Gastrocnemius medialis (tissue), 4 donors: Measurements from ENCODE around the gene RPRD1B. TPM values are rescaled to one million over a fixed set of nuclear protein-coding genes. Genes with fewer than 3 reads are reported as not detected.

Experiments
- ATAC-seq, 2 donors: fragments of 150-250 bp; one replicate each; pipeline ENCODE4 v1.9.1; 2016
- DNase-seq, 2 donors: peaks; one replicate each; pipeline ENCODE4 v3.0.0-alpha.2; 2019
- H3K27ac ChIP-seq, 4 donors: fragments of 200-600 bp; sonication (generic); 1 replicate in 1 of 4; 2 replicates in 3 of 4; pipeline ENCODE4 v1.5.1; 2016 to 2018; ENCODE audit warnings: mild to moderate bottlenecking in 2 of 4, moderate library complexity in 1 of 4
- H3K27me3 ChIP-seq, 3 donors: fragments of 200-600 bp; sonication (generic) in 2 of 3; 1 replicate in 1 of 3; 2 replicates in 2 of 3; pipeline versions ENCODE4 v1.5.1 to v1.6.0; 2016 to 2019; ENCODE audit warnings: mild to moderate bottlenecking in 1 of 3, moderate library complexity in 1 of 3
- H3K36me3 ChIP-seq, 2 donors: fragments of 200-600 bp; sonication (generic) in 1 of 2; one replicate each; pipeline ENCODE4 v1.5.1; 2017 to 2018
- H3K4me1 ChIP-seq, 2 donors: fragments of 200-600 bp; sonication (generic) in 1 of 2; one replicate each; pipeline ENCODE4 v1.5.1; 2016 to 2017; ENCODE audit warnings: mild to moderate bottlenecking in 2 of 2
- H3K4me3 ChIP-seq, 4 donors: fragments of 200-600 bp; sonication (generic) in 3 of 4; 1 replicate in 1 of 4; 2 replicates in 3 of 4; pipeline ENCODE4 v1.5.1; 2016 to 2019; ENCODE audit warnings: mild to moderate bottlenecking in 2 of 4
- H3K9me3 ChIP-seq, 3 donors: fragments of 200-600 bp; sonication (generic) in 2 of 3; 1 replicate in 1 of 3; 2 replicates in 2 of 3; pipeline ENCODE4 v1.5.1; 2016 to 2019
- CTCF ChIP-seq, 5 experiments: fragments of 450-650 bp in 3 of 5; fragments of 200-600 bp in 2 of 5; sonication (generic) in 2 of 5; IDR thresholded peaks in 4 of 5; conservative IDR thresholded peaks in 1 of 5; 1 replicate in 4 of 5; 2 replicates in 1 of 5; pipeline ENCODE4 v1.5.1; 2016 to 2019; ENCODE audit warnings: antibody characterized with exemption in 5 of 5, mild to moderate bottlenecking in 3 of 5, moderate library complexity in 3 of 5
- POLR2A ChIP-seq, 2 donors: fragments of 450-650 bp; IDR thresholded peaks; one replicate each; pipeline ENCODE4 v1.6.1; 2017; ENCODE audit warnings: antibody characterized with exemption in 2 of 2, mild to moderate bottlenecking in 2 of 2, moderate library complexity in 2 of 2
- in situ Hi-C, 4 donors: fragments of 200-750 bp; cut with MboI; loops; one replicate each; pipeline versions ENCODE4 v1.15.0 to v1.8.0; 2017; ENCODE audit warnings: low sequenced_read_pairs in 4 of 4
- intact Hi-C: fragments of 100-400 bp; cut with DNase I; formaldehyde crosslinking; loops from one replicate; pipeline ENCODE4 v1.15.1; 2023; ENCODE audit warnings: low total_unique reads
- total RNA-seq, 4 donors: library from RNA; depleted of rRNA; stranded (reverse); fragments of >200 nt; gene quantifications; one replicate each; pipeline versions ENCODE4 v1.1.0 to v1.2.3, GENCODE V29; 2016

RPRD1B gene
- total RNA-seq, 4 donors from 2014 or later, result 25.2 to 61.0 (median 40.6) TPM

- H3K4me3 ChIP-seq, result no peak overlapping the region
- intact Hi-C loops, result no loop called here
- ATAC-seq (no peak), DNase-seq (no peak)
- TF ChIP-seq CTCF (IDR thresholded peaks at IDR 0.05 in 4 of 5, conservative IDR thresholded peaks at IDR 0.05 in 1 of 5) (no peak), POLR2A (IDR thresholded peaks at IDR 0.05) (no peak)
- H3K27me3 ChIP-seq, result no peaks in the 10 kb centered on the region
- in situ Hi-C loops, result no loop called here
- H3K4me1 ChIP-seq, result no peaks in the 10 kb centered on the region
- no peaks in the 10 kb centered on the region for H3K9me3 ChIP-seq
- H3K36me3 ChIP-seq, result peaks cover 6 to 61% of the 10 kb centered on the region in 2 donors
- no peak overlapping the region for H3K27ac ChIP-seq
These were observed 31.1 kb upstream of the RPRD1B start for GRCh38 chr20:38002422-38002821.

GRCh38 chr20:38004416-38004815 lies 29.1 kb upstream of the RPRD1B start:
- H3K36me3 ChIP-seq, result peaks cover 6 to 48% of the 10 kb centered on the region in 2 donors
- intact Hi-C loops, result no loop called here

GRCh38 chr20:38005903-38006302 lies 27.6 kb upstream of the RPRD1B start:
- no peaks in the 10 kb centered on the region for H3K27me3 ChIP-seq
- no peak overlapping the region for H3K4me3 ChIP-seq
- ATAC-seq (no peak), DNase-seq (no peak)
- peaks cover 2 to 39% of the 10 kb centered on the region in 2 donors for H3K36me3 ChIP-seq
- H3K9me3 ChIP-seq, result no peaks in the 10 kb centered on the region
- H3K4me1 ChIP-seq, result no peaks in the 10 kb centered on the region
- H3K27ac ChIP-seq, result no peak overlapping the region
- intact Hi-C loops (no loop called here), in situ Hi-C loops (no loop called here)
- no peak for TF ChIP-seq POLR2A (IDR thresholded peaks at IDR 0.05)
- no peak for TF ChIP-seq CTCF (IDR thresholded peaks at IDR 0.05 in 4 of 5, conservative IDR thresholded peaks at IDR 0.05 in 1 of 5)

More at GRCh38 chr20:38004416-38004815, 29.1 kb upstream of the RPRD1B start:
- Histone ChIP-seq H3K4me3 (no peak overlapping the region), H3K9me3 (no peaks in the 10 kb centered on the region), H3K27ac (no peak overlapping the region), H3K4me1 (no peaks in the 10 kb centered on the region), H3K27me3 (no peaks in the 10 kb centered on the region)
- ATAC-seq (no peak), DNase-seq (no peak)
- TF ChIP-seq POLR2A (IDR thresholded peaks at IDR 0.05) (no peak), CTCF (IDR thresholded peaks at IDR 0.05 in 4 of 5, conservative IDR thresholded peaks at IDR 0.05 in 1 of 5) (no peak)
- in situ Hi-C loops, result no loop called here

GRCh38 chr20:38007526-38007925 lies 26.0 kb upstream of the RPRD1B start:
- ATAC-seq (no peak), DNase-seq (no peak)
- peaks cover 0 to 32% of the 10 kb centered on the region in 2 donors for H3K36me3 ChIP-seq
- intact Hi-C loops (no loop called here), in situ Hi-C loops (no loop called here)
- H3K27ac ChIP-seq, result no peak overlapping the region
- no peak overlapping the region for H3K4me3 ChIP-seq
- peaks cover 11 to 12% of the 10 kb centered on the region in 2 donors for H3K4me1 ChIP-seq
- TF ChIP-seq CTCF (IDR thresholded peaks at IDR 0.05 in 4 of 5, conservative IDR thresholded peaks at IDR 0.05 in 1 of 5), result no peak
- no peak for TF ChIP-seq POLR2A (IDR thresholded peaks at IDR 0.05)
- no peaks in the 10 kb centered on the region for H3K9me3 ChIP-seq
- no peaks in the 10 kb centered on the region for H3K27me3 ChIP-seq
